GM18502 (cell line): ENCODE data around the gene MBD3.
"Not testable (repeated sequence)": the region's sequence is repeated elsewhere in the genome, so short reads cannot be mapped to it uniquely, and the experiment has no call there.

ENCODE experiments used
- ATAC-seq: cut with Tn5 transposase; IDR thresholded peaks from one replicate; pipeline ENCODE4 v1.9.1; 2021; ENCODE audit warnings: mild to moderate bottlenecking; ENCODE audit not compliant: unreplicated experiment, poor library complexity

Gene MBD3

GRCh38 chr19:1553415-1553814 lies 39.2 kb downstream of the MBD3 start:
- no peak for ATAC-seq

- no peak for ATAC-seq
Measured at GRCh38 chr19:1551068-1552040, 41.3 kb downstream of the MBD3 start.

GRCh38 chr19:1549332-1549945 lies 43.2 kb downstream of the MBD3 start:
- ATAC-seq, result no peak

- no peak for ATAC-seq
Measured at GRCh38 chr19:1540365-1540925, 52.2 kb downstream of the MBD3 start.

GRCh38 chr19:1539749-1540148 lies 52.9 kb downstream of the MBD3 start:
- not testable (repeated sequence) for ATAC-seq

- no peak for ATAC-seq
Measured at GRCh38 chr19:1538978-1539377, 53.7 kb downstream of the MBD3 start.

GRCh38 chr19:1535699-1536098 lies 57.0 kb downstream of the MBD3 start:
- not testable (repeated sequence) for ATAC-seq

GRCh38 chr19:1534972-1535371 lies 57.7 kb downstream of the MBD3 start:
- ATAC-seq, result no peak

GRCh38 chr19:1533510-1534150 lies 59.0 kb downstream of the MBD3 start:
- ATAC-seq, result no peak

GRCh38 chr19:1532003-1532402 lies 60.7 kb downstream of the MBD3 start:
- no peak for ATAC-seq

GRCh38 chr19:1531587-1531986 lies 61.1 kb downstream of the MBD3 start:
- ATAC-seq, result no peak

GRCh38 chr19:1530856-1531255 lies 61.8 kb downstream of the MBD3 start:
- ATAC-seq, result not testable (repeated sequence)

- ATAC-seq, result no peak
Measured at GRCh38 chr19:1529430-1529816, 63.2 kb downstream of the MBD3 start.

GRCh38 chr19:1528596-1529429 lies 63.9 kb downstream of the MBD3 start:
- no peak for ATAC-seq

GRCh38 chr19:1527650-1528309 lies 64.9 kb downstream of the MBD3 start:
- ATAC-seq, result no peak

- ATAC-seq, result no peak
Measured at GRCh38 chr19:1526979-1527649, 65.6 kb downstream of the MBD3 start.

- ATAC-seq, result no peak
Measured at GRCh38 chr19:1526066-1526778, 66.4 kb downstream of the MBD3 start.

- ATAC-seq, result no peak
Measured at GRCh38 chr19:1525343-1525742, 67.3 kb downstream of the MBD3 start.
